IMR-90 (cell line): ENCODE measurements around the gene RBM7.

Experiments
- BHLHE40 ChIP-seq: fragments of 150-350 bp; IDR thresholded peaks from 2 replicates; pipeline ENCODE4 v1.6.1; 2016; ENCODE audit warnings: mild to moderate bottlenecking, low read depth, low read length
- FOS ChIP-seq: fragments of 150-350 bp; IDR thresholded peaks from 2 replicates; pipeline ENCODE4 v1.6.1; 2016; ENCODE audit warnings: low read depth, low read length
- MXI1 ChIP-seq: IDR thresholded peaks from 2 replicates; pipeline ENCODE4 v1.6.1; 2012; ENCODE audit warnings: low read depth, mild to moderate bottlenecking, low read length, moderate library complexity, borderline replicate concordance
- POLR2A ChIP-seq: IDR thresholded peaks from 2 replicates; pipeline ENCODE4 v1.6.1; 2012; ENCODE audit warnings: mild to moderate bottlenecking, low read depth, low read length
- RAD21 ChIP-seq: IDR thresholded peaks from 2 replicates; pipeline ENCODE4 v1.6.1; 2012; ENCODE audit warnings: low read length, improper control_type of control experiment
- RFX5 ChIP-seq: IDR thresholded peaks from 2 replicates; pipeline ENCODE4 v1.8.0; 2012; ENCODE audit warnings: low read depth, mild to moderate bottlenecking, low read length, moderate library complexity
- SMC3 ChIP-seq: fragments of 150-350 bp; IDR thresholded peaks from 2 replicates; pipeline ENCODE4 v1.6.1; 2016; ENCODE audit warnings: low read depth, mild to moderate bottlenecking, antibody characterized with exemption, low read length, moderate library complexity
- USF2 ChIP-seq: fragments of 150-350 bp; IDR thresholded peaks from 2 replicates; pipeline ENCODE4 v1.6.1; 2017; ENCODE audit warnings: mild to moderate bottlenecking, antibody characterized with exemption, low read length, low read depth
- TF ChIP-seq, protein P1 (sequence below): conservative IDR thresholded peaks from 2 replicates; pipeline ENCODE4 v1.5.1; 2012; ENCODE audit warnings: mild to moderate bottlenecking, low read depth, low read length, improper control_type of control experiment

DNA sequence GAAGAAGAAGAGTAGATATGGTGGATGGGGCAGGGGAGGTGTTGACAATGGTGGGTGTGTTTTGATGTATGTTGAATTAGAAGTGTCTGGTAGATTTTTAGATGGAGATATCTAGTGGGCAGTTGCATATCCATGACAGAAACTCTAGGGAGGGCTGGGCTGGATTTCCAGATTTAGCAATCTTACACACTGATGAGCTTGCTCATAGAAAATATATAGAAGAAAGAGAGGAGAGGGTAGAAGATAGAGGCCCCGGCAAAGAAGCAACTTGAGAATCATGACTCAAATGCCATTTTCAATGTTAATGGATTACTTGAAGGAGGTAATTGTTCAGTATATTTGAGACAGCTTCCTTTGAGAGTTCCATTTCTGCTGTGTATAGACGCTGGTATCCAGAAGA lies 47.0 kb downstream of the RBM7 start:
- TF ChIP-seq, protein P1, sequence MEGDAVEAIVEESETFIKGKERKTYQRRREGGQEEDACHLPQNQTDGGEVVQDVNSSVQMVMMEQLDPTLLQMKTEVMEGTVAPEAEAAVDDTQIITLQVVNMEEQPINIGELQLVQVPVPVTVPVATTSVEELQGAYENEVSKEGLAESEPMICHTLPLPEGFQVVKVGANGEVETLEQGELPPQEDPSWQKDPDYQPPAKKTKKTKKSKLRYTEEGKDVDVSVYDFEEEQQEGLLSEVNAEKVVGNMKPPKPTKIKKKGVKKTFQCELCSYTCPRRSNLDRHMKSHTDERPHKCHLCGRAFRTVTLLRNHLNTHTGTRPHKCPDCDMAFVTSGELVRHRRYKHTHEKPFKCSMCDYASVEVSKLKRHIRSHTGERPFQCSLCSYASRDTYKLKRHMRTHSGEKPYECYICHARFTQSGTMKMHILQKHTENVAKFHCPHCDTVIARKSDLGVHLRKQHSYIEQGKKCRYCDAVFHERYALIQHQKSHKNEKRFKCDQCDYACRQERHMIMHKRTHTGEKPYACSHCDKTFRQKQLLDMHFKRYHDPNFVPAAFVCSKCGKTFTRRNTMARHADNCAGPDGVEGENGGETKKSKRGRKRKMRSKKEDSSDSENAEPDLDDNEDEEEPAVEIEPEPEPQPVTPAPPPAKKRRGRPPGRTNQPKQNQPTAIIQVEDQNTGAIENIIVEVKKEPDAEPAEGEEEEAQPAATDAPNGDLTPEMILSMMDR = no peak
- TF ChIP-seq BHLHE40 (no peak), POLR2A (no peak), MXI1 (no peak), RFX5 (no peak), FOS (no peak), USF2 (no peak), RAD21 (no peak), SMC3 (no peak)
